NCI-H187 treated with DMSO at 0.1 percent for 48 hours (cell line): Measurements from ENCODE around the gene DENND4B.

Experiments used
- DNase-seq: peaks from one replicate; lab custom pipeline; 2025; lab: John Stamatoyannopoulos, UW

Gene DENND4B

DNA sequence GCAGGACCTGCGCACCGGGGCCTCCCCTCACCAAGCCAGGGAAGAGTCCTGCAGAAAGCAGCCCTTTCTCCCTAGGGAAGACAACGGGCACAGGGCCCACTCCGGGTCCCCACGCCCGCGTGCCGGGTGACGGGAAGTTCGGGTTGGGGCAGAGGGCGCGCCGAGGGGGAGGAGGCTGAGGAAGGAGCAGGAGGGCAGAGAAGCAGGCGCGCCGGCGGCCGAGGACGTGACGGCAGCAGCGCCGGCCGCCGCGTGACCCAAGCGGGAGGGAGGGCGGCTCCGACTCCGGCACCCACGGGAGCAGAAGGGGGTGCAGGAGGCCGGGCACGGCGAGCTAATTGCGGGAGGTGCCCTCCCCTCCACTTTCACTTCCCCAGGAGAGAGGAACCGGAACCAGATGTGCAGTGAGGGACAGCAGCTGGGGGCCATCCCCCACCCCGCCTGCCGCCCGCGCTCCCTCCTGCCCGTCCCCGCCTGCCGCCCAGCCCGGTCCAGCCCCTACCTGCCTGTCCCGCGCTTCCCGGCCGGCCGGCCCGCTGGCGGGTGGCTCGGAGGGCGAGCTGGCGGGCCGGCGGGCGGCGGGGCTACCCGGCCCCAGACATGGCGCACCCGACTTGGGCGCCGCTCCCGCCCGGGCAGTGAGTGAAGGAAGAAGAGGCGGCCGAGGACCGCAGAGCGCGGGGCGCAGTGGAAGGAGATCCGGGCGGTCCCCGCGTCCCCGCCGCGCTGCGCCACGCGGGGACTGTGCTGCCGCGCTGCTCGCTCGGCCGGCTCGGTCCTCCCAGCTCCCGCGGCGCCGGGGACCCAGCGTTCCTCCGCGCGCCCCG is 510 bp downstream of the DENND4B start:
- DNase-seq = no peak

DNA sequence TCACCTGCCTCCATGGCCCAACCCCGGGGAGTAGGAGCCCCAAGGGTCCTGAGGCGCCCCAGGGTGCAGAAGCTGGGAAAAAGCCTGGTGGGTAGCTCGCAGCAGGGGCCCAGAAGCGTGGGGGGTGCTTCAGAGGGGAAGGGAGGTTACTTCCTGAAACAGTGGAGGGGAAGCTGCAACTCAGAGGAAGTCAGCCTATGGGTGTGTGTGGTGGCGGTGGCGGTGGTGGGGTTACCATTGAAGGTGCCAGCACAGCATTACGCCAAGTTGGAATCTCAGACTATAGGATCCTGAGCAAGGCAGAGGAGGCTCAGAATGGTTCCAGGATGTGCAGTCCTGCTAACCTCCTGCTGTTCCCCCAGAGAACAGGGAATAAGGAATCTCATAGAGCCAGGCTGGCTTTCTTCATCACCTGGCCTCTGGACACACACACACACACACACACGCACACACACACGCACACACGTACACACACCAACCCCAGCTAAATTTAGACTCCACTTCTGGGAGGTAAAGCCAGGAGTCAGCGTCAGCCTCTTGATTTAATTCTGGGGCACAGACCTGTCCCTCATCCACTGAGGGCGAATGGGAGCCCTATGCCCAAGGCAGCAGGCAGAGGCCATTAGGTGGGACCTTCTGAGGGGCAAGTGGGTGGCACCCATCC is 1.3 kb downstream of the DENND4B start:
- no peak for DNase-seq

GRCh38 chr1:153944827-153945117 is 1.7 kb downstream of the DENND4B start:
- DNase-seq = no peak

DNA sequence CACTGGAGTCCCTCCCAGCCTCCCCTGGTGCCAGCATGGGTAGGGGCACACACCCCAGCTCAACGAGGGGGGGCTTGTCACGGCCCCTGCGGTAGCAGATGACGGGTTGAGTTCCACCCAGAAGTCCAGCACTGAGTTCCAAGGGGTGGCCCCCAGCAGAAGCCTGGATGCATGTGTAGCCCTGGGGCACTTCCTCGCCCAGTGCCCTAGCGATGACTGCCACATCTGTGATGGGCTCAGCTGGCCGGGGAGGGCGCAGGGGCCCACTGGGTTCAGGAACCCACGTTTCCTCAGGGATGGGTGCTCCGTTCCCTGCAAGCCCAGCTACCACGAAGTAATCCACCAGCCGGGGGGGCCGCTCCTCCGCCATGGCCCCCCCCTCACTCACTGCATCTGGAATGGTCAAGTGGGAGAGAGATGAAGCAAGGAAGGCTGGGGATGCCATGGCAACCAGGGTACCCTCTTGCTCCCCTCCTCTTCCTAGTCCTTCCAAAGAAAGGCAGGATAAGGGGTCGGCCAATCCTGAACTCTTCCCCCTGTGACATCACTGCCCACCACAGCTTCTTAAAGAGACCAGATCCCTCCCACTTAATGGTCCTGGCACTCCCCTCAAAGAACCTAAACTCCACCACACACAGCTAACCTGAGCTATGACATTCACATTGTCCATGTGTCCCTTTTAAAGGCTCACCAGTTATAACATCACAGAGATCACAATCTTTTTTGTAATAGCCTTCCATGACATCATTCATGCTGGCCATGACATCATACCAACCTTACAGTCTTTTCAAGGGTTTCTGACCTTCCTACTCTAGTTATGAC is 2.3 kb downstream of the DENND4B start:
- no peak for DNase-seq

DNA sequence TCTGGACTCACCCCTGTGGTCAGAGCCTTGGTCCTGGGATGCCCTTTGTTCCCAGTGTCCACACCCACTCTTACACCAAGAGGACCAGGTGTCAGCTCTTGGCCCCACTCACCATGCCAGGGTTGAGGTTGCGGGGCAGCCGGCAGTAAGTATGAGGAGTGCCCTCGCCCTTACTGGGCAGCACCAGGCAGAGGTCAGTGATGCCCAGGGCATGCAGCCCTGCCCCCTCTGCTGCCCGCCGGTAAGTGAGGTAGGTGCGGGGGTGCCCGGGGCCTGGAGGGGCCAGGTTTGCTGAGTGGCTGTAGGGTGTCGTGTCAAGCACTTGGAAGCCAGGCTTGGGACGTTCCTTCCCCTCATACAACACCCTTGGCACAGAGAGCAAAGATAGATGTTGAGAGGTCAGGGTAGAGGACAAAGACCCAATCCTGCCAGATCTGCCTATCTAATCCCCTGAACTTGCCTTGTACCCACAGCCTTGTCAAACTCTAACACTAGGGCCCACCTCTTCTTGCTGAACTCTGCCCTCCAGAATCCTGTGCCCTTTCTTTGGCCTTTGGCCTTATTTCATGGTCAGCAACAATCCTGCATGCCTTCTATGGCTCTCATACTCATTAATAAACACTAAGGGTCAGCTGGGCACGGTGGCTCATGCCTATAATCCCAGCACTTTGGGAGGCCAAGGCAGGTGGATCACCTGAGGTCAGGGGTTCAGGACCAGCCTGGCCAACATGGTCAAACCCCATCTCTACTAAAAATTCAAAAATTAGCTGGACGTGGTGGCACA is 3.6 kb downstream of the DENND4B start:
- DNase-seq = no peak

- DNase-seq = no peak
Measured at GRCh38 chr1:153941826-153942725, 4.4 kb downstream of the DENND4B start.

GRCh38 chr1:153940756-153941155 is 5.8 kb downstream of the DENND4B start:
- no peak for DNase-seq

- DNase-seq = no peak
Measured at GRCh38 chr1:153939476-153939875, 7.0 kb downstream of the DENND4B start.

DNA sequence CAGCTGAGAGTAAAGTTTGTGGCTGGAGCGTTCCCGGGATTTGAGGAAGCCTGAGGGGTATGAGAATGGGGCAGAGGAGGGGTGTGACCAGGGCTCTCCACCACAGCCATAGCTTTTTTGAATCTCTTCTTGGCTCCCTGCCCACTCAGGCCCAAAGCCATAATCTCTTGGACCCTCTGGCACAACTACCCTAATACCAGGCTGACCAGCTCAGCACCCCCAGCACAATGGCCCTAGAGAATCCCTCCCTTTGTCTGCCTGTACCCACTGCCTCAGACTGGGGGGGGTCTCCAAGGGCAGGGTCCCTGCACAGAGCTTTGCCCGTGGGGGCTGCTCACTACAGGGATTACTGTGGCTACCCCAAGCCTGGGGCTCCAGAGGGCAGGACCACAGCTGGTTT is 7.5 kb downstream of the DENND4B start:
- no peak for DNase-seq

GRCh38 chr1:153937331-153937730 is 9.2 kb downstream of the DENND4B start:
- no peak for DNase-seq

DNA sequence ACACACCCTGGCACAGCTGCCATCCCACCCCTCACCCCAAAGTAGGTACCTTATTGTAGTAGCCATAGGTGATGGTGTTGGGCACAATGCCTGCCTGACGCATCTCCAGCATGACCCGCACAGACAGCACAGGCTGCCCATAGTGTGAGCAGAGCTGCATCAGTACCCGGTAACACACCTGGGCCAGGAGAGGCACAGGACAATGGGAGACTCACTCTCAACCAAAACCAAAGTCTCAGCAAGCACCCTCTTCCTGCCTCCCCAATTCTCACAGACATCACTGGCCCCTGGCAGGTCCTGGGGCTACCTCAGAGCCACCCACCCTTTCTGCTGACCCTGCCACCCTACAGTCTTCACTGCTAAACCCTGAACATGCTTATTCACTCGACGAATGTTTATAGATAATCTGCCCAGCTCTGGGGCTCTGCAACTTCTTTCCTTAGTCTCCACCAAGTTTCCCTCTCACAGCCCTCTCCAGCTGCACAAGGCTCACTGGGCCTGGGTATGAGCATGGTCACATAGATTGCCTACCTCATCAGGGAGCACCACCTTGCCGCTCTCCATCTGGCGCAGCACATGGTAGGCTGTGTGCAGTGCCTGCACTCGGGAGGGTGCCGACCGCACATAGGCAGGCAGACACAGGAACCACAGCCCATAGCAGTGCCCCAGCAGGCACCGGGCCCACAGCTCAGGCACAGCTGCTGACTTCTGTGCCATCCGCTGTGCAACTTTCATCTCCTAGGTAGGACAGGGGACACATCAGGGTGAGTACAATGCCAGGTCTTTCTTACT is 10.3 kb downstream of the DENND4B start:
- DNase-seq = no peak

GRCh38 chr1:153934746-153935145 is 11.8 kb downstream of the DENND4B start:
- no peak for DNase-seq

GRCh38 chr1:153933955-153934354 is 12.6 kb downstream of the DENND4B start:
- no peak for DNase-seq

DNA sequence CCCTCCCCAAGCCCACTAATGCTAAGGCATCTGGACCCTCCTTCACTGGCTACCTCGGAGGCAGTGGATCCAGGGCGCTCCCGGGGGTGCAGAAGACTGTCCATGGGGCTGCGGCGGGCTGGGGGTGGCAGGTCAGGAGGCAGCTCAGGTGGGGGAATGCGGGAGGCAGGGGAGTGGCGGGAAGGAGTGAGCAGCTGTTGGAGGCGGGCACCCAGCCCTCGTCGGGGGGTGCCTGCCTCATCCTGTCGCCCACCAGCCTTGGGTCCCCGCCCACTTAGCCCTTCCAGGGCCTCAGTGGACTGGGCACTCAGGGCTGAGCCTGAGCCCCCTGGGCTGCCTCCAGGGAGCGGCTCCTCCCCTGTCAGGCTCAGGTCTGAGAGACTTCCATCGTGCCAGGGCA is 13.1 kb downstream of the DENND4B start:
- no peak for DNase-seq

GRCh38 chr1:153932156-153933131 is 14.1 kb downstream of the DENND4B start:
- no peak for DNase-seq

DNA sequence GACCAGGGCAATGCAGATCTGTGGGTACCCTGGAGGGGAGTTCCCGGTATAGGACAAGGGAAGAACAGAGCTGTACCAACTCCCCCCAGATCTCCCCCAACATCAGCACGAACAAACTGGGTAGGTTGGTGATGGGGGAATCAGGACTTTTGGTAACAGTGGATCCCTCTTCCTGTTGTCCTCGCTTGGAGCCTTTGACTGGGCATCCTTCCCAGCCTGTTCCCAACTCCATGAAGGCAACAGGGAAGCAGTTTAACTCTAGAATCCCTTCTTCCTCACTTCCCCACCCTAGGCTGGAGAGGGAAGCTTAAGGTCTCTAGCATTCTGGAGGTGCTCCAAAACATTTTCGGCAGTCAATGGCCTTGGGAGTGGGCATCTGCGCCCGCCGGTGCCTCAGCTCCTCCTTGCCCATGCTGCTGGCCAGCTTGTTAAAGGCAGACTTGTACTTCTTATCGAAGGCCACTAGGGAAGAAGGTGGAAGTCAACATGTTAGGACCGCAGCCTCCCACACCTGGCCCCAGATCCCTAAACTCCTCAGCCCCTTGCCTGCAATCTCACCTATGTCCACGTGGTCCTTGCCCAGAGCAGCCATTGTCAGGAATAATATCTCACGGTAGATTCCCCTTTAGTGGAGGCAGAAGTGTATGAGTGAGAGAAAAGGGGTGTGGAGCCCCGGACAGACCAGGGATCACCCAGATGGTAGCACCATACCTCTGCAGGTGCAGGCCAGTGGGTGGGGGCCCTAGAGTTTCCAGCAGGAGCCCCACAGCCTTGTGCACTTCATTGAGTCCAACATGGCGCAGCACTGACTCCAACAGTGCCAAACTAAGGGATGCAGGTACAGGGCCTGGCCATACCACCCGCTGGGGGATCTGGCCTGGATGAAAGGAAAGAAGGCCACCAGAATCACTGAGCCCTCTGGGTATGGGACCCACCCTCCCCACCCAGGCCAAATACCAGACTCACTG is 16.3 kb downstream of the DENND4B start:
- DNase-seq = no peak

GRCh38 chr1:153929426-153929825 is 17.1 kb downstream of the DENND4B start:
- no peak for DNase-seq

GRCh38 chr1:153928791-153929341 is 17.7 kb downstream of the DENND4B start:
- no peak for DNase-seq
